OCI-LY7 (cell line): ENCODE results near the gene SOCS7. TPM values are rescaled to one million over a fixed set of nuclear protein-coding genes. Genes with fewer than 3 reads are reported as not detected.

ENCODE experiments used
- BruUV-seq: library from RNA; stranded (reverse); fragments of 400-500 nt; replicated peaks from 2 replicates; lab custom pipeline; 2021; lab: Mats Ljungman, UMichigan
- CTCF ChIA-PET: fragments of 300-600 bp; sonication (Branson Sonifier 250); formaldehyde crosslinking; loops from one replicate; lab custom pipeline; 2022; ENCODE audit warnings: antibody characterized with exemption; ENCODE audit not compliant: unreplicated experiment; lab: Charles Lee
- POLR2A ChIA-PET: fragments of 300-600 bp; sonication (Branson Sonifier 250); formaldehyde crosslinking; loops from one replicate; lab custom pipeline; 2022; ENCODE audit warnings: antibody characterized with exemption; lab: Charles Lee
- DNase-seq: peaks from one replicate; pipeline ENCODE4 v3.0.0-alpha.2; 2015; ENCODE audit warnings: low spot score
- H2AFZ ChIP-seq: fragments of 200-600 bp; sonication (generic), shearing (Covaris generic); 2 replicates; pipeline ENCODE4 v1.6.1; 2014; ENCODE audit warnings: mild to moderate bottlenecking, antibody characterized with exemption, low read length, moderate library complexity
- H3K27ac ChIP-seq: fragments of 200-600 bp; sonication (generic); 2 replicates; pipeline ENCODE4 v1.5.1; 2014; ENCODE audit warnings: mixed run types, low read depth, mild to moderate bottlenecking, moderate library complexity, low read length, inconsistent platforms; ENCODE audit not compliant: poor library complexity, severe bottlenecking
- H3K36me3 ChIP-seq: fragments of 200-600 bp; sonication (generic); 2 replicates; pipeline ENCODE4 v1.6.1; 2014; ENCODE audit warnings: mild to moderate bottlenecking, antibody characterized with exemption, low read length, moderate library complexity, mixed read lengths; ENCODE audit not compliant: insufficient read depth
- H3K4me1 ChIP-seq: fragments of 200-600 bp; sonication (generic); 2 replicates; pipeline ENCODE4 v1.5.1; 2014; ENCODE audit warnings: mild to moderate bottlenecking, low read length; ENCODE audit not compliant: insufficient read depth, poor library complexity, severe bottlenecking
- H3K4me2 ChIP-seq: fragments of 200-600 bp; sonication (generic); 2 replicates; pipeline ENCODE4 v1.6.1; 2014; ENCODE audit warnings: mild to moderate bottlenecking, low read length
- H3K4me3 ChIP-seq: fragments of 200-600 bp; sonication (generic); 2 replicates; pipeline ENCODE4 v1.5.1; 2014; ENCODE audit warnings: mild to moderate bottlenecking, low read depth, low read length; ENCODE audit not compliant: poor library complexity, severe bottlenecking
- H3K79me2 ChIP-seq: fragments of 200-600 bp; sonication (generic); 2 replicates; pipeline ENCODE4 v1.6.1; 2016; ENCODE audit warnings: low read depth, mild to moderate bottlenecking, low read length, moderate library complexity, mixed read lengths; ENCODE audit not compliant: insufficient read depth
- H3K9me2 ChIP-seq: fragments of 200-600 bp; sonication (generic); 2 replicates; pipeline ENCODE4 v1.6.1; 2016; ENCODE audit warnings: mild to moderate bottlenecking, low read length, mixed read lengths; ENCODE audit not compliant: insufficient read depth
- H3K9me3 ChIP-seq: fragments of 200-600 bp; sonication (generic); 2 replicates; pipeline ENCODE4 v1.6.1; 2014; ENCODE audit warnings: mild to moderate bottlenecking, mixed run types, low read length, mixed read lengths
- H4K20me1 ChIP-seq: fragments of 200-600 bp; sonication (generic); 2 replicates; pipeline ENCODE4 v1.6.1; 2014; ENCODE audit warnings: mild to moderate bottlenecking, antibody characterized with exemption, low read length, moderate library complexity, mixed read lengths; ENCODE audit not compliant: insufficient read depth
- CTCF ChIP-seq: fragments of 200-600 bp; sonication (generic); conservative IDR thresholded peaks from 2 replicates; pipeline ENCODE4 v1.5.1; 2014; ENCODE audit warnings: mild to moderate bottlenecking, antibody characterized with exemption, low read length, moderate library complexity, mixed read lengths
- EZH2phosphoT487 ChIP-seq: fragments of 200-600 bp; sonication (generic); IDR thresholded peaks from 2 replicates; pipeline ENCODE4 v1.6.1; 2018; ENCODE audit warnings: low read depth, borderline replicate concordance, mild to moderate bottlenecking, mixed run types, antibody characterized with exemption, low read length, moderate library complexity, mixed read lengths
- intact Hi-C: fragments of 100-400 bp; cut with micrococcal nuclease; formaldehyde crosslinking; loops from one replicate; pipeline ENCODE4 v1.10.0; 2022; ENCODE audit not compliant: unreplicated experiment
- total RNA-seq, 2 experiments: library from RNA; depleted of rRNA in 1 of 2; stranded (reverse); fragments of >200 nt in 1 of 2; shearing (Covaris generic) in 1 of 2; gene quantifications; 2 replicates each; pipeline ENCODE4 v1.2.3, GENCODE V29; 2014 to 2022

The SOCS7 gene
- total RNA-seq, 2 experiments from 2014 or later = 36.1 to 39.1 TPM

- ChIA-PET CTCF (no interaction called here), POLR2A (interaction anchor here (1.0 kb wide), 1 partner anchor 32 kb away, joined by 3 read pairs; no protein-coding TSS in a partner anchor)
These were observed 96.0 kb downstream of the SOCS7 start for GRCh38 chr17:38447502-38448085.

GRCh38 chr17:38448208-38448771 lies 96.6 kb downstream of the SOCS7 start:
- TF ChIP-seq EZH2phosphoT487 (no peak), CTCF (no peak)
- Histone ChIP-seq H2AFZ (no peak overlapping the region), H3K4me1 (peaks cover 35% of the 10 kb centered on the region), H3K79me2 (no peaks in the 10 kb centered on the region), H3K36me3 (no peaks in the 10 kb centered on the region), H3K4me2 (no peak overlapping the region), H3K9me3 (no peaks in the 10 kb centered on the region), H3K27ac (no peak overlapping the region), H3K4me3 (no peak overlapping the region), H3K9me2 (no peaks in the 10 kb centered on the region), H4K20me1 (no peaks in the 10 kb centered on the region)
- no peak for DNase-seq
- ChIA-PET CTCF (no interaction called here), POLR2A (no interaction called here)
- BruUV-seq = no TSS peak
- intact Hi-C loops = no loop called here

More at GRCh38 chr17:38447502-38448085, 96.0 kb downstream of the SOCS7 start:
- Histone ChIP-seq H2AFZ (no peak overlapping the region), H3K4me3 (no peak overlapping the region), H3K27ac (no peak overlapping the region), H3K79me2 (no peaks in the 10 kb centered on the region), H3K4me2 (no peak overlapping the region), H3K4me1 (peaks cover 39% of the 10 kb centered on the region), H3K36me3 (no peaks in the 10 kb centered on the region), H3K9me3 (no peaks in the 10 kb centered on the region), H3K9me2 (no peaks in the 10 kb centered on the region), H4K20me1 (no peaks in the 10 kb centered on the region)
- DNase-seq = no peak
- intact Hi-C loops = no loop called here
- TF ChIP-seq CTCF = no peak
- no peak for TF ChIP-seq EZH2phosphoT487
- BruUV-seq = no TSS peak

GRCh38 chr17:38449364-38449763 lies 97.7 kb downstream of the SOCS7 start:
- H3K4me2 ChIP-seq = no peak overlapping the region
- H3K4me1 ChIP-seq = peaks cover 24% of the 10 kb centered on the region
- ChIA-PET POLR2A (interaction anchor here (1.1 kb wide), 1 partner anchor 8 kb away, joined by 3 read pairs; no protein-coding TSS in a partner anchor), CTCF (no interaction called here)
- no peaks in the 10 kb centered on the region for H3K9me2 ChIP-seq
- no TSS peak for BruUV-seq
- intact Hi-C loops = no loop called here
- no peak for DNase-seq
- TF ChIP-seq CTCF (no peak), EZH2phosphoT487 (no peak)
- H3K9me3 ChIP-seq = no peaks in the 10 kb centered on the region
- H3K4me3 ChIP-seq = no peak overlapping the region
- H2AFZ ChIP-seq = no peak overlapping the region
- no peaks in the 10 kb centered on the region for H3K79me2 ChIP-seq
- no peaks in the 10 kb centered on the region for H3K36me3 ChIP-seq
- no peak overlapping the region for H3K27ac ChIP-seq
- H4K20me1 ChIP-seq = no peaks in the 10 kb centered on the region
